ENCODE results near the gene CLIC4.

DNA sequence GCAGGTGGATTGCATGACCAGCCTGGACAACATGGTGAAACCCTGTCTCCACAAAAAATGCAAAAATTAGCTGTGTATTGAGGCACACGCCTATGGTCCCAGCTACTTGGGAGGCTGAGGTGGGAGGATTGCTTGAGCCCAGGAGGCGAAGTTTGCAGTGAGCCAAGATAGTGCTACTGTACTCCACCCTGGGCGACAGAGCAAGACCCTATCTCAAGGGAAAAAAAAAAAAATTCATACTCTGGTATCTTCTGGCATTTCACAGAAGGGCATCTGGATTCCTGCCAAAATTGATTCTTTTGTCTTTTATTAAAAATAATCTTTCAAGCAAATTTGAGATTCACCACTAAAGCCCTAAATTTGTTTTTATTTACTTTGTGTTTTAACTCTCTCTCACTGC lies 19.2 kb downstream of the CLIC4 start:
- TF ChIP-seq, protein P1, sequence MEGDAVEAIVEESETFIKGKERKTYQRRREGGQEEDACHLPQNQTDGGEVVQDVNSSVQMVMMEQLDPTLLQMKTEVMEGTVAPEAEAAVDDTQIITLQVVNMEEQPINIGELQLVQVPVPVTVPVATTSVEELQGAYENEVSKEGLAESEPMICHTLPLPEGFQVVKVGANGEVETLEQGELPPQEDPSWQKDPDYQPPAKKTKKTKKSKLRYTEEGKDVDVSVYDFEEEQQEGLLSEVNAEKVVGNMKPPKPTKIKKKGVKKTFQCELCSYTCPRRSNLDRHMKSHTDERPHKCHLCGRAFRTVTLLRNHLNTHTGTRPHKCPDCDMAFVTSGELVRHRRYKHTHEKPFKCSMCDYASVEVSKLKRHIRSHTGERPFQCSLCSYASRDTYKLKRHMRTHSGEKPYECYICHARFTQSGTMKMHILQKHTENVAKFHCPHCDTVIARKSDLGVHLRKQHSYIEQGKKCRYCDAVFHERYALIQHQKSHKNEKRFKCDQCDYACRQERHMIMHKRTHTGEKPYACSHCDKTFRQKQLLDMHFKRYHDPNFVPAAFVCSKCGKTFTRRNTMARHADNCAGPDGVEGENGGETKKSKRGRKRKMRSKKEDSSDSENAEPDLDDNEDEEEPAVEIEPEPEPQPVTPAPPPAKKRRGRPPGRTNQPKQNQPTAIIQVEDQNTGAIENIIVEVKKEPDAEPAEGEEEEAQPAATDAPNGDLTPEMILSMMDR (IDR thresholded peaks at IDR 0.05; ENCODE audit: control extremely low read depth in 1 of 3, insufficient read depth in 1 of 3, low read depth in 1 of 3, low read length in 3 of 3), result no peak
- TF ChIP-seq MAX (IDR thresholded peaks at IDR 0.05), result no peak
- TF ChIP-seq SP1 (IDR thresholded peaks at IDR 0.05; ENCODE audit: low read depth, low read length), result no peak
- TF ChIP-seq NRF1 (IDR thresholded peaks at IDR 0.05; ENCODE audit: low read depth, low read length), result no peak
- no peak for TF ChIP-seq EZH2 (IDR thresholded peaks at IDR 0.05; ENCODE audit: low read depth, low read length, severe bottlenecking)
- no peak for TF ChIP-seq TCF12 (IDR thresholded peaks at IDR 0.05; ENCODE audit: low read depth, low read length)
- peak; percentile 22; the same call in 1 of the 2 replicates for TF ChIP-seq KDM1A (IDR thresholded peaks at IDR 0.05; ENCODE audit: borderline replicate concordance, low read length)
- no peak for TF ChIP-seq SRF (IDR thresholded peaks at IDR 0.05; ENCODE audit: low read depth, low read length)
- no peak for TF ChIP-seq YY1 (IDR thresholded peaks at IDR 0.05; ENCODE audit: low read depth, low read length)
- TF ChIP-seq RAD21 (IDR thresholded peaks at IDR 0.05 in 1 of 2, conservative IDR thresholded peaks at IDR 0.05 in 1 of 2; ENCODE audit: low read depth in 2 of 2, low read length in 2 of 2), result no peak
- TF ChIP-seq ZNF274 (IDR thresholded peaks at IDR 0.05; ENCODE audit: borderline replicate concordance, extremely low read depth, low read length), result no peak
- TF ChIP-seq EP300 (IDR thresholded peaks at IDR 0.05; ENCODE audit: borderline replicate concordance in 1 of 2, low read depth in 2 of 2, low read length in 2 of 2), result no peak
- TF ChIP-seq CHD2 (IDR thresholded peaks at IDR 0.05; ENCODE audit: low read length), result no peak
- TF ChIP-seq USF2 (IDR thresholded peaks at IDR 0.05; ENCODE audit: low read length), result no peak
